Endothelial cell of umbilical vein (primary cell): ENCODE data around the gene KDM3A. TPM values are rescaled to one million over a fixed set of nuclear protein-coding genes. Genes with fewer than 3 reads are reported as not detected.

Source experiments
- BruUV-seq: library from RNA; stranded (reverse); fragments of 400-500 nt; replicated peaks from 2 replicates; lab custom pipeline; 2021; lab: Mats Ljungman, UMichigan
- CTCF ChIA-PET: fragments of 300-600, 350-600 bp; sonication (Branson Sonifier 250); formaldehyde crosslinking; loops from one replicate; lab custom pipeline; 2021; ENCODE audit warnings: antibody characterized with exemption, inconsistent platforms; lab: Charles Lee
- POLR2A ChIA-PET: fragments of 300-600, 350-600 bp; sonication (Branson Sonifier 250); formaldehyde crosslinking; loops from one replicate; lab custom pipeline; 2021; ENCODE audit warnings: antibody characterized with exemption, inconsistent platforms; lab: Charles Lee
- DNase-seq: peaks from one replicate; pipeline ENCODE4 v3.0.0-alpha.2; 2011; ENCODE audit warnings: low read depth, low spot score
- FAIRE-seq: peaks from 2 replicates; lab custom pipeline; 2011; peaks lifted over from hg19 to GRCh38; lab: Jason Lieb, UNC
- H2AFZ ChIP-seq: 2 replicates; pipeline ENCODE4 v1.6.0; 2012; ENCODE audit warnings: low read depth, low read length, control low read depth, inconsistent platforms
- H3K27ac ChIP-seq: 2 replicates; pipeline ENCODE4 v1.5.1; 2011; ENCODE audit warnings: low read depth, mild to moderate bottlenecking, control low read depth, low read length, moderate library complexity; ENCODE audit not compliant: insufficient read depth
- H3K27me3 ChIP-seq, 2 experiments: 2 replicates each; pipeline versions ENCODE4 v1.6.0 to v1.6.1; 2011; ENCODE audit warnings: low read length in 2 of 2, mixed read lengths in 1 of 2; ENCODE audit not compliant: control insufficient read depth in 2 of 2, insufficient read depth in 2 of 2
- H3K36me3 ChIP-seq, 2 experiments: 2 replicates in 1 of 2; 3 replicates in 1 of 2; pipeline ENCODE4 v1.5.1; 2011; ENCODE audit warnings: low read length in 2 of 2, mild to moderate bottlenecking in 1 of 2, moderate library complexity in 1 of 2; ENCODE audit not compliant: control insufficient read depth in 2 of 2, insufficient read depth in 2 of 2; ENCODE audit errors: extremely low read depth in 1 of 2
- H3K4me1 ChIP-seq: 3 replicates; pipeline ENCODE4 v1.5.1; 2011; ENCODE audit warnings: mild to moderate bottlenecking, low read length; ENCODE audit not compliant: control insufficient read depth, insufficient read depth; ENCODE audit errors: extremely low read depth
- H3K4me2 ChIP-seq: 2 replicates; pipeline ENCODE4 v1.6.1; 2011; ENCODE audit warnings: low read length, control low read depth, mixed read lengths; ENCODE audit not compliant: insufficient read depth
- H3K4me3 ChIP-seq, 3 experiments: fragments of 200-600 bp in 1 of 3; sonication (generic), shearing (Covaris generic) in 1 of 3; replicated peaks in 1 of 3; 2 replicates each; pipeline ENCODE4 v1.5.1; 2011 to 2016; ENCODE audit warnings: control low read depth in 3 of 3, low read length in 3 of 3, mild to moderate bottlenecking in 2 of 3, inconsistent platforms in 1 of 3, low read depth in 1 of 3, moderate library complexity in 1 of 3; ENCODE audit not compliant: insufficient read depth in 1 of 3
- H3K79me2 ChIP-seq: 2 replicates; pipeline ENCODE4 v1.6.0; 2012; ENCODE audit warnings: low read length, inconsistent platforms; ENCODE audit not compliant: control insufficient read depth, insufficient read depth
- H3K9ac ChIP-seq: replicated peaks from 2 replicates; pipeline ENCODE3; 2011; ENCODE audit warnings: low read length, control low read depth; ENCODE audit not compliant: insufficient read depth; ENCODE audit errors: extremely low read depth
- H3K9me1 ChIP-seq: replicated peaks from 3 replicates; pipeline ENCODE4 v1.6.0; 2011; ENCODE audit warnings: mild to moderate bottlenecking, low read length; ENCODE audit not compliant: control insufficient read depth, insufficient read depth; ENCODE audit errors: extremely low read depth
- H3K9me3 ChIP-seq: replicated peaks from 2 replicates; pipeline ENCODE4 v1.5.1; 2012; ENCODE audit warnings: low read length, inconsistent platforms; ENCODE audit not compliant: control insufficient read depth, insufficient read depth
- H4K20me1 ChIP-seq: replicated peaks from 2 replicates; pipeline ENCODE3; 2011; ENCODE audit warnings: mild to moderate bottlenecking, low read length; ENCODE audit not compliant: control insufficient read depth, insufficient read depth; ENCODE audit errors: extremely low read depth
- EZH2 ChIP-seq: IDR thresholded peaks from 2 replicates; pipeline ENCODE4 v1.6.1; 2012; ENCODE audit warnings: borderline replicate concordance, low read depth, mild to moderate bottlenecking, moderate library complexity, low read length, inconsistent platforms; ENCODE audit not compliant: severe bottlenecking
- FOS ChIP-seq: IDR thresholded peaks from 2 replicates; pipeline ENCODE4 v1.6.1; 2011; ENCODE audit warnings: mild to moderate bottlenecking, low read length, moderate library complexity, borderline replicate concordance; ENCODE audit not compliant: insufficient read depth
- GATA2 ChIP-seq: IDR thresholded peaks from 2 replicates; pipeline ENCODE4 v1.7.0; 2011; ENCODE audit warnings: low read depth, mild to moderate bottlenecking, moderate library complexity, mixed read lengths, low read length; ENCODE audit not compliant: insufficient read length, insufficient read depth
- POLR2A ChIP-seq: IDR thresholded peaks from 2 replicates; pipeline ENCODE4 v1.6.1; 2012; ENCODE audit warnings: low read depth, mild to moderate bottlenecking, control low read depth, low read length
- POLR2AphosphoS5 ChIP-seq: IDR thresholded peaks from 2 replicates; pipeline ENCODE4 v1.6.1; 2012; ENCODE audit warnings: low read depth, mild to moderate bottlenecking, control low read depth, low read length, moderate library complexity; ENCODE audit not compliant: insufficient read depth
- dilution Hi-C: fragments of 300-500 bp; cut with MboI; formaldehyde crosslinking; loops from one replicate; pipeline ENCODE4 v1.15.0; 2019; ENCODE audit warnings: low sequenced_read_pairs; ENCODE audit not compliant: extremely low pct_ligation_motif_present
- intact Hi-C: fragments of 100-400 bp; cut with micrococcal nuclease; formaldehyde crosslinking; loops from one replicate; pipeline ENCODE4 v1.10.0; 2022
- polyA plus RNA-seq, 4 experiments: library from polyadenylated mRNA; depleted of rRNA in 3 of 4; stranded (reverse) in 3 of 4; unstranded in 1 of 4; fragments of >200 nt; gene quantifications; 2 replicates each; pipeline versions ENCODE4 v1.2.1 to v1.2.3, GENCODE V29; 2011 to 2012; ENCODE audit warnings: missing spikeins in 1 of 4
- total RNA-seq: library from RNA; stranded (reverse); gene quantifications from 2 replicates; pipeline ENCODE4 v1.2.3, GENCODE V29; 2021
- TF ChIP-seq, protein P1 (sequence below), 2 donors: IDR thresholded peaks; 1 replicate in 1 of 2; 2 replicates in 1 of 2; pipeline ENCODE4 v1.5.1; 2011; ENCODE audit warnings: low read length in 2 of 2, mild to moderate bottlenecking in 2 of 2, moderate library complexity in 2 of 2, control low read depth in 1 of 2, inconsistent platforms in 1 of 2, low read depth in 1 of 2; ENCODE audit not compliant: insufficient read depth in 1 of 2; ENCODE audit errors: extremely low read depth in 1 of 2
- TF ChIP-seq, protein P2 (sequence below): IDR thresholded peaks from 2 replicates; pipeline ENCODE4 v1.6.1; 2011; ENCODE audit not compliant: insufficient read depth, insufficient read length

The KDM3A gene
- total and polyA plus RNA-seq, 2 donors (not counting 3 experiments of a cell fraction or from before 2014, with no cell fraction given): 13.5 to 29.5 TPM

GRCh38 chr2:86426271-86426670 lies 14.9 kb upstream of the KDM3A start:
- H3K27me3 ChIP-seq: peaks cover 19 to 60% of the 10 kb centered on the region in 2 experiments
- BruUV-seq: no TSS peak
- H3K79me2 ChIP-seq: no peaks in the 10 kb centered on the region
- H3K4me2 ChIP-seq: no peak overlapping the region
- TF ChIP-seq, protein P1, sequence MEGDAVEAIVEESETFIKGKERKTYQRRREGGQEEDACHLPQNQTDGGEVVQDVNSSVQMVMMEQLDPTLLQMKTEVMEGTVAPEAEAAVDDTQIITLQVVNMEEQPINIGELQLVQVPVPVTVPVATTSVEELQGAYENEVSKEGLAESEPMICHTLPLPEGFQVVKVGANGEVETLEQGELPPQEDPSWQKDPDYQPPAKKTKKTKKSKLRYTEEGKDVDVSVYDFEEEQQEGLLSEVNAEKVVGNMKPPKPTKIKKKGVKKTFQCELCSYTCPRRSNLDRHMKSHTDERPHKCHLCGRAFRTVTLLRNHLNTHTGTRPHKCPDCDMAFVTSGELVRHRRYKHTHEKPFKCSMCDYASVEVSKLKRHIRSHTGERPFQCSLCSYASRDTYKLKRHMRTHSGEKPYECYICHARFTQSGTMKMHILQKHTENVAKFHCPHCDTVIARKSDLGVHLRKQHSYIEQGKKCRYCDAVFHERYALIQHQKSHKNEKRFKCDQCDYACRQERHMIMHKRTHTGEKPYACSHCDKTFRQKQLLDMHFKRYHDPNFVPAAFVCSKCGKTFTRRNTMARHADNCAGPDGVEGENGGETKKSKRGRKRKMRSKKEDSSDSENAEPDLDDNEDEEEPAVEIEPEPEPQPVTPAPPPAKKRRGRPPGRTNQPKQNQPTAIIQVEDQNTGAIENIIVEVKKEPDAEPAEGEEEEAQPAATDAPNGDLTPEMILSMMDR (IDR thresholded peaks at IDR 0.05; ENCODE audit: extremely low read depth in 1 of 2, insufficient read depth in 1 of 2, low read depth in 1 of 2, low read length in 2 of 2): no peak
- TF ChIP-seq, protein P2, sequence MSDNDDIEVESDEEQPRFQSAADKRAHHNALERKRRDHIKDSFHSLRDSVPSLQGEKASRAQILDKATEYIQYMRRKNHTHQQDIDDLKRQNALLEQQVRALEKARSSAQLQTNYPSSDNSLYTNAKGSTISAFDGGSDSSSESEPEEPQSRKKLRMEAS: no peak
- TF ChIP-seq POLR2A (no peak), FOS (no peak), GATA2 (no peak), EZH2 (no peak), POLR2AphosphoS5 (no peak)
- dilution Hi-C loops: no loop called here
- ChIA-PET POLR2A (no interaction called here), CTCF (interaction anchor here (1.1 kb wide), 1 partner anchor 30 kb away, joined by 3 read pairs; no protein-coding TSS in a partner anchor)
- H3K9me3 ChIP-seq: no peaks in the 10 kb centered on the region
- H3K9me1 ChIP-seq: no peaks in the 10 kb centered on the region
- no peak overlapping the region for H3K9ac ChIP-seq
- DNase-seq: no peak
- FAIRE-seq: no peak
- no peak overlapping the region for H3K4me3 ChIP-seq
- H3K4me1 ChIP-seq: no peaks in the 10 kb centered on the region
- H3K36me3 ChIP-seq: no peaks in the 10 kb centered on the region
- H2AFZ ChIP-seq: no peak overlapping the region
- intact Hi-C loops: loop anchor here (5.0 kb wide), 1 partner anchor 39 kb away; no protein-coding TSS in a partner anchor
- no peak overlapping the region for H3K27ac ChIP-seq
- no peaks in the 10 kb centered on the region for H4K20me1 ChIP-seq
